ENCODE results near the gene OR9A4.

The OR9A4 gene

GRCh38 chr7:141949451-141949850 is 33.3 kb downstream of the OR9A4 start:
- DNase-seq = no peak

GRCh38 chr7:141949911-141950310 is 33.7 kb downstream of the OR9A4 start:
- DNase-seq = no peak

GRCh38 chr7:141950806-141951205 is 34.6 kb downstream of the OR9A4 start:
- no peak for DNase-seq

- DNase-seq = no peak
These were observed 36.3 kb downstream of the OR9A4 start for GRCh38 chr7:141952461-141952860.

GRCh38 chr7:141954334-141954733 is 38.1 kb downstream of the OR9A4 start:
- no peak for DNase-seq

GRCh38 chr7:141956084-141956483 is 39.9 kb downstream of the OR9A4 start:
- DNase-seq = no peak

GRCh38 chr7:141960687-141961422 is 44.7 kb downstream of the OR9A4 start:
- DNase-seq = no peak

All from CD4-positive, alpha-beta T cell treated with Interleukin-21 for 1 hour (primary cell).